ENCODE measurements around the gene FNDC8. TPM values are rescaled to one million over a fixed set of nuclear protein-coding genes. Genes with fewer than 3 reads are reported as not detected.

The FNDC8 gene
- polyA plus RNA-seq, 1 of the 3 experiments (the other 2 are of a cell fraction): not detected

DNA sequence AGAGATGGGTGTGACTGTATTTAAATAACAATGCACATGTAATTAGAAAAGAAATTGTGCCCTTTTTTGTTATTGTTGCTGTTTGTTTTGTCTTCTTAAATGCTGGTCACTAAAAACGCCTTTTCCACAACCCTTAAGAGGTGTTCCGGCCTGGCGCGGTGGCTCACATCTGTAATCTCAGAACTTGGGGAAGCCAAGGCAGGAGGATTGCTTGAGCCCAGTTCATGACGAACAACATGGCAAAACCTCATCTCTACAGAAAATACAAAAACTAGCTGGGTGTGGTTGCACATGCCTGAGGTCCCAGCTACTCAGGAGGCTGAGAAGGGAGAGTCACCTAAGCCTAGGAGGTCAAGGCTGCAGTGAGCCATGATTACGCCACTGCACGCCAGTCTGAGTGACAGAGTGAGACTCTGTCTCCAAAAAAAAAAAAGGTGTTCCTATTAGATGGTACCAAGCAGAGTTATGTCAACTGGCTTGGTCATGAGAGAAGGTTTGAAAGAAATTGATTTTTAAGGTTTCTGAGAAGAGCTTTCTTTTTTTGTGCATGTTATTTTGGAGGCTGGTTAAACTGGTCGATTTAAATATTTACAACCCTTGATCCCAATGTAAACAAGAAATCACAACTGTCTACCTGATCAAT lies 34.4 kb upstream of the FNDC8 start (continued):
- no peak for TF ChIP-seq EP300 (IDR thresholded peaks at IDR 0.05; ENCODE audit: borderline replicate concordance in 1 of 2, low read depth in 1 of 2, low read length in 1 of 2)
- TF ChIP-seq NFIC (IDR thresholded peaks at IDR 0.05; ENCODE audit: borderline replicate concordance): no peak
- no peak for TF ChIP-seq MEF2A (IDR thresholded peaks at IDR 0.05; ENCODE audit: borderline replicate concordance, low read depth)
- TF ChIP-seq SMC3 (IDR thresholded peaks at IDR 0.05; ENCODE audit: low read depth, low read length): no peak
- no peak for TF ChIP-seq TEAD4 (IDR thresholded peaks at IDR 0.05; ENCODE audit: borderline replicate concordance, insufficient read depth)
- TF ChIP-seq MXI1 (IDR thresholded peaks at IDR 0.05; ENCODE audit: low read depth, low read length): no peak
- TF ChIP-seq, protein P1, sequence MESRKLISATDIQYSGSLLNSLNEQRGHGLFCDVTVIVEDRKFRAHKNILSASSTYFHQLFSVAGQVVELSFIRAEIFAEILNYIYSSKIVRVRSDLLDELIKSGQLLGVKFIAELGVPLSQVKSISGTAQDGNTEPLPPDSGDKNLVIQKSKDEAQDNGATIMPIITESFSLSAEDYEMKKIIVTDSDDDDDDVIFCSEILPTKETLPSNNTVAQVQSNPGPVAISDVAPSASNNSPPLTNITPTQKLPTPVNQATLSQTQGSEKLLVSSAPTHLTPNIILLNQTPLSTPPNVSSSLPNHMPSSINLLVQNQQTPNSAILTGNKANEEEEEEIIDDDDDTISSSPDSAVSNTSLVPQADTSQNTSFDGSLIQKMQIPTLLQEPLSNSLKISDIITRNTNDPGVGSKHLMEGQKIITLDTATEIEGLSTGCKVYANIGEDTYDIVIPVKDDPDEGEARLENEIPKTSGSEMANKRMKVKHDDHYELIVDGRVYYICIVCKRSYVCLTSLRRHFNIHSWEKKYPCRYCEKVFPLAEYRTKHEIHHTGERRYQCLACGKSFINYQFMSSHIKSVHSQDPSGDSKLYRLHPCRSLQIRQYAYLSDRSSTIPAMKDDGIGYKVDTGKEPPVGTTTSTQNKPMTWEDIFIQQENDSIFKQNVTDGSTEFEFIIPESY (IDR thresholded peaks at IDR 0.05; ENCODE audit: borderline replicate concordance, low read depth): no peak
- TF ChIP-seq GABPA (IDR thresholded peaks at IDR 0.05; ENCODE audit: low read depth): no peak
- no peak for TF ChIP-seq RXRA (IDR thresholded peaks at IDR 0.05; ENCODE audit: borderline replicate concordance, low read depth)

DNA sequence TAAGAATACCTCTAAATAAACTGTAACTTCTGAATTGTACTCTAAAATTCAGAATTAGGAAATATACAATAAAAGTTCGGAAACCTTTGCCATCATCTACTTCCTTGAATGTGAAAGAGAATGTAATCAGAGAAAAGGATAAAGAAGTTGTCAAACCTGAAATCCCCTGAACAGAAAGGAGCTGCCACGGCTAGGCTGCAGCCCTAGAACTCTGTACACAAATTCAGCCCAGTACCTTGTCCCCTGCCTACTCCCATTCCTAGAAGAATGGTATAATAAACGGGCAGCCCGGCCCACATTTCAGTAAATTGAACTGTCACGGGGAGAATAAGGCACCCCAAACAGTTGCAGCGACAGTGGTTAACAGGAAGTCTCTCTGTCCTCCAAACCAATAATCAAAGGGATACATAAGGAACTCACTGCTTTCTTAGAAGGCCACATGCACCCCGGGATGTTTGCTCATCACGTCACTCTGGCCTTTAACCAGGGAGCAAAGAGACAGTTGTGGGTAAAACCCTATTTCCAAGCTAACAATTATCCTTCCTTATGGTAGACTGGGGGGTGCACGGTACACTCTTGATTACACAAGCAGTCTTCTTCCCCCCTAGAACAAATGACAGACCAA lies 33.6 kb upstream of the FNDC8 start:
- Histone ChIP-seq H3K9me3 (no peaks in the 10 kb centered on the region), H3K9me2 (no peaks in the 10 kb centered on the region), H3K79me2 (ENCODE audit: insufficient read depth) (peaks cover 53% of the 10 kb centered on the region), H3F3A (replicated peaks; ENCODE audit: insufficient read depth) (peaks cover 18% of the 10 kb centered on the region), H3K4me2 (peak overlapping the region; percentile 95), H2AFZ (ENCODE audit: low read depth) (peak overlapping the region; percentile 75; the same call in 1 of the 2 replicates), H3K27me3 (ENCODE audit: insufficient read depth) (no peaks in the 10 kb centered on the region), H3K4me1 (ENCODE audit: control insufficient read depth in 1 of 2, insufficient read depth in 2 of 2, low read depth in 1 of 2, low read length in 1 of 2) (peaks cover 17 to 28% of the 10 kb centered on the region in 2 experiments), H3K27ac (ENCODE audit: low read depth in 2 of 2, low read length in 1 of 2) (peak overlapping the region; percentile 71 to 81), H4K20me1 (ENCODE audit: insufficient read depth) (no peaks in the 10 kb centered on the region), H3K4me3 (ENCODE audit: low read depth in 2 of 2, low read length in 1 of 2) (peak overlapping the region; percentile 83 to 92), H3K36me3 (replicated peaks in 1 of 2; ENCODE audit: control insufficient read depth in 1 of 2, insufficient read depth in 2 of 2, low read length in 1 of 2) (no peaks in the 10 kb centered on the region), H3K9ac (peak overlapping the region; percentile 86)
- CTCF ChIA-PET: interaction anchor here (0.6 to 1.9 kb wide), 6 partner anchors 14 to 643 kb away, joined by 3 to 4 read pairs (median 4); no protein-coding TSS in a partner anchor
- WGBS (ENCODE audit: low lambda C conversion rate): 42% methylated on average over 9 of the region's 9 CpGs
- TF ChIP-seq ELF1 (IDR thresholded peaks at IDR 0.05): no peak
- TF ChIP-seq FOSL2 (IDR thresholded peaks at IDR 0.05; ENCODE audit: borderline replicate concordance, low read depth): no peak
- no peak for TF ChIP-seq NFIC (IDR thresholded peaks at IDR 0.05; ENCODE audit: borderline replicate concordance)
- no peak for TF ChIP-seq FOXJ3 (CRISPR knock-in tag; IDR thresholded peaks at IDR 0.05)
- TF ChIP-seq TAF1 (IDR thresholded peaks at IDR 0.05; ENCODE audit: borderline replicate concordance, low read depth, low read length): no peak
- TF ChIP-seq, protein P2, sequence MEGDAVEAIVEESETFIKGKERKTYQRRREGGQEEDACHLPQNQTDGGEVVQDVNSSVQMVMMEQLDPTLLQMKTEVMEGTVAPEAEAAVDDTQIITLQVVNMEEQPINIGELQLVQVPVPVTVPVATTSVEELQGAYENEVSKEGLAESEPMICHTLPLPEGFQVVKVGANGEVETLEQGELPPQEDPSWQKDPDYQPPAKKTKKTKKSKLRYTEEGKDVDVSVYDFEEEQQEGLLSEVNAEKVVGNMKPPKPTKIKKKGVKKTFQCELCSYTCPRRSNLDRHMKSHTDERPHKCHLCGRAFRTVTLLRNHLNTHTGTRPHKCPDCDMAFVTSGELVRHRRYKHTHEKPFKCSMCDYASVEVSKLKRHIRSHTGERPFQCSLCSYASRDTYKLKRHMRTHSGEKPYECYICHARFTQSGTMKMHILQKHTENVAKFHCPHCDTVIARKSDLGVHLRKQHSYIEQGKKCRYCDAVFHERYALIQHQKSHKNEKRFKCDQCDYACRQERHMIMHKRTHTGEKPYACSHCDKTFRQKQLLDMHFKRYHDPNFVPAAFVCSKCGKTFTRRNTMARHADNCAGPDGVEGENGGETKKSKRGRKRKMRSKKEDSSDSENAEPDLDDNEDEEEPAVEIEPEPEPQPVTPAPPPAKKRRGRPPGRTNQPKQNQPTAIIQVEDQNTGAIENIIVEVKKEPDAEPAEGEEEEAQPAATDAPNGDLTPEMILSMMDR (IDR thresholded peaks at IDR 0.05): no peak
- no peak for TF ChIP-seq RCOR1 (IDR thresholded peaks at IDR 0.05; ENCODE audit: low read length)
- TF ChIP-seq, protein P3, sequence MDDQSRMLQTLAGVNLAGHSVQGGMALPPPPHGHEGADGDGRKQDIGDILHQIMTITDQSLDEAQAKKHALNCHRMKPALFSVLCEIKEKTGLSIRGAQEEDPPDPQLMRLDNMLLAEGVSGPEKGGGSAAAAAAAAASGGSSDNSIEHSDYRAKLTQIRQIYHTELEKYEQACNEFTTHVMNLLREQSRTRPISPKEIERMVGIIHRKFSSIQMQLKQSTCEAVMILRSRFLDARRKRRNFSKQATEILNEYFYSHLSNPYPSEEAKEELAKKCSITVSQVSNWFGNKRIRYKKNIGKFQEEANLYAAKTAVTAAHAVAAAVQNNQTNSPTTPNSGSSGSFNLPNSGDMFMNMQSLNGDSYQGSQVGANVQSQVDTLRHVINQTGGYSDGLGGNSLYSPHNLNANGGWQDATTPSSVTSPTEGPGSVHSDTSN (IDR thresholded peaks at IDR 0.05): no peak
- TF ChIP-seq, protein P4, sequence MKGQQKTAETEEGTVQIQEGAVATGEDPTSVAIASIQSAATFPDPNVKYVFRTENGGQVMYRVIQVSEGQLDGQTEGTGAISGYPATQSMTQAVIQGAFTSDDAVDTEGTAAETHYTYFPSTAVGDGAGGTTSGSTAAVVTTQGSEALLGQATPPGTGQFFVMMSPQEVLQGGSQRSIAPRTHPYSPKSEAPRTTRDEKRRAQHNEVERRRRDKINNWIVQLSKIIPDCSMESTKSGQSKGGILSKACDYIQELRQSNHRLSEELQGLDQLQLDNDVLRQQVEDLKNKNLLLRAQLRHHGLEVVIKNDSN (IDR thresholded peaks at IDR 0.05; ENCODE audit: borderline replicate concordance, low read depth): no peak
- TF ChIP-seq RAD21 (IDR thresholded peaks at IDR 0.05; ENCODE audit: low read length): no peak
- no peak for DNase-seq
- POLR2A ChIA-PET: no interaction called here
